ENCODE data around the gene ACADSB.

DNA sequence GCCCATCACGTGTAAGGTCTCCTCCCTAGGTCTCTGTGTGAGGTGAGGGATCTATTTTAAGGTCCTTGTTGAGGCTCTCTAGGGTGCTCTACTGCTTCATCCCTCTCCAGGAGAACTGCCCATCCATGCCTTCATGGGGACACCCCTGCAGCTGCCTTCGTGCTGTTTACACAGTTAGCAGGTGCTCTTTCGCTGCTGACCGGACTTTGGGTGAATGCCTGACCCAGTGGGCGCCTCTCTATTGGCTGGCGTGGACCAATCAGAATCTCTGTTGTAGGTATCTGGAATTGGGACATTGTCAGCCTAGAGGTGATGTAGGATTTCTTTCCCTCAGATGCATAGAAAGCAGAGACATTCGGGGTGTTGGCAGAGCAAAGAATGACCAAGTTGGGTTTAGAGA lies 88.2 kb downstream of the ACADSB start:
- TF ChIP-seq, protein P1, sequence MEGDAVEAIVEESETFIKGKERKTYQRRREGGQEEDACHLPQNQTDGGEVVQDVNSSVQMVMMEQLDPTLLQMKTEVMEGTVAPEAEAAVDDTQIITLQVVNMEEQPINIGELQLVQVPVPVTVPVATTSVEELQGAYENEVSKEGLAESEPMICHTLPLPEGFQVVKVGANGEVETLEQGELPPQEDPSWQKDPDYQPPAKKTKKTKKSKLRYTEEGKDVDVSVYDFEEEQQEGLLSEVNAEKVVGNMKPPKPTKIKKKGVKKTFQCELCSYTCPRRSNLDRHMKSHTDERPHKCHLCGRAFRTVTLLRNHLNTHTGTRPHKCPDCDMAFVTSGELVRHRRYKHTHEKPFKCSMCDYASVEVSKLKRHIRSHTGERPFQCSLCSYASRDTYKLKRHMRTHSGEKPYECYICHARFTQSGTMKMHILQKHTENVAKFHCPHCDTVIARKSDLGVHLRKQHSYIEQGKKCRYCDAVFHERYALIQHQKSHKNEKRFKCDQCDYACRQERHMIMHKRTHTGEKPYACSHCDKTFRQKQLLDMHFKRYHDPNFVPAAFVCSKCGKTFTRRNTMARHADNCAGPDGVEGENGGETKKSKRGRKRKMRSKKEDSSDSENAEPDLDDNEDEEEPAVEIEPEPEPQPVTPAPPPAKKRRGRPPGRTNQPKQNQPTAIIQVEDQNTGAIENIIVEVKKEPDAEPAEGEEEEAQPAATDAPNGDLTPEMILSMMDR (IDR thresholded peaks at IDR 0.05; ENCODE audit: low read length) = no peak
- no peak for TF ChIP-seq EZH2phosphoT487 (IDR thresholded peaks at IDR 0.05; ENCODE audit: low read length)
